HepG2 (cell line): Measurements from ENCODE around the gene MICAL3. TPM values are rescaled to one million over a fixed set of nuclear protein-coding genes. Genes with fewer than 3 reads are reported as not detected.

ENCODE experiments used
- ATAC-seq: fragments of 200-7000 bp; cut with Tn5 transposase; 3 replicates; pipeline ENCODE4 v1.9.1; 2020; ENCODE audit warnings: mild to moderate bottlenecking, moderate library complexity
- BruUV-seq: library from RNA; stranded (reverse); fragments of 400-500 nt; replicated peaks from 2 replicates; lab custom pipeline; 2021; lab: Mats Ljungman, UMichigan
- CTCF ChIA-PET: fragments of 300-600 bp; formaldehyde crosslinking; extraction: SDS; loops from one replicate; lab custom pipeline; 2021; ENCODE audit warnings: low total read pairs, inconsistent platforms, low intra/inter-chr PET ratio; lab: Yijun Ruan, JAX
- POLR2A ChIA-PET: fragments of 350-600 bp; sonication (Branson Sonifier 250); formaldehyde crosslinking; loops from one replicate; lab custom pipeline; 2020; ENCODE audit warnings: antibody characterized with exemption, inconsistent platforms; lab: Yijun Ruan, JAX
- DNase-seq: peaks from one replicate; pipeline ENCODE4 v3.0.0-alpha.2; 2015; ENCODE audit warnings: low spot score
- FAIRE-seq: peaks from 3 replicates; lab custom pipeline; 2011; peaks lifted over from hg19 to GRCh38; lab: Jason Lieb, UNC
- H2AFZ ChIP-seq: one replicate; pipeline ENCODE4 v1.6.1; 2011; ENCODE audit warnings: low read length, inconsistent platforms
- H3K27ac ChIP-seq: fragments of 300-600 bp; 3 replicates; pipeline ENCODE4 v1.8.0; 2011; ENCODE audit warnings: mixed run types, mild to moderate bottlenecking, mixed read lengths, low read length, inconsistent platforms; ENCODE audit not compliant: insufficient read depth; ENCODE audit errors: extremely low read length
- H3K27me3 ChIP-seq, 2 experiments: fragments of 200-600 bp in 1 of 2; 2 replicates in 1 of 2; 3 replicates in 1 of 2; pipeline versions ENCODE4 v1.6.0 to v1.8.0; 2011; ENCODE audit warnings: low read length in 2 of 2, mild to moderate bottlenecking in 2 of 2, moderate library complexity in 2 of 2, inconsistent platforms in 1 of 2; ENCODE audit not compliant: insufficient read depth in 2 of 2, control insufficient read depth in 1 of 2
- H3K36me3 ChIP-seq, 2 experiments: fragments of 200-600 bp in 1 of 2; replicated peaks in 1 of 2; 2 replicates in 1 of 2; 3 replicates in 1 of 2; pipeline versions ENCODE4 v1.5.1 to v1.8.0; 2011; ENCODE audit warnings: low read length in 2 of 2, inconsistent platforms in 1 of 2; ENCODE audit not compliant: insufficient read depth in 2 of 2, control insufficient read depth in 1 of 2
- H3K4me1 ChIP-seq: 2 replicates; pipeline ENCODE4 v1.5.1; 2012; ENCODE audit warnings: low read length, inconsistent platforms; ENCODE audit not compliant: insufficient read depth
- H3K4me2 ChIP-seq: 2 replicates; pipeline ENCODE4 v1.6.0; 2011; ENCODE audit warnings: low read depth, low read length, inconsistent platforms
- H3K4me3 ChIP-seq, 3 experiments: fragments of 200-600 bp in 1 of 3; sonication (generic), shearing (Covaris generic) in 1 of 3; replicated peaks in 1 of 3; 2 replicates each; pipeline ENCODE4 v1.5.1; 2011 to 2016; ENCODE audit warnings: low read length in 3 of 3, inconsistent platforms in 2 of 3, low read depth in 2 of 3, mild to moderate bottlenecking in 2 of 3, control low read depth in 1 of 3, mixed read lengths in 1 of 3; ENCODE audit not compliant: insufficient read depth in 1 of 3
- H3K79me2 ChIP-seq: one replicate; pipeline ENCODE4 v1.6.1; 2011; ENCODE audit warnings: low read length, inconsistent platforms; ENCODE audit not compliant: insufficient read depth
- H3K9ac ChIP-seq: 2 replicates; pipeline ENCODE4 v1.6.0; 2011; ENCODE audit warnings: mild to moderate bottlenecking, low read depth, low read length, inconsistent platforms; ENCODE audit not compliant: insufficient read depth
- H3K9me3 ChIP-seq: 2 replicates; pipeline ENCODE4 v1.5.1; 2012; ENCODE audit warnings: mild to moderate bottlenecking, low read length
- H4K20me1 ChIP-seq: 2 replicates; pipeline ENCODE4 v1.6.0; 2011; ENCODE audit warnings: inconsistent platforms, mild to moderate bottlenecking, low read length, moderate library complexity; ENCODE audit not compliant: insufficient read depth
- ATM ChIP-seq: fragments of 450-650 bp; IDR thresholded peaks from 2 replicates; pipeline ENCODE4 v1.7.1; 2017; ENCODE audit warnings: mild to moderate bottlenecking, borderline replicate concordance
- ELF4 ChIP-seq: sonication (generic); formaldehyde crosslinking; IDR thresholded peaks from 2 replicates; pipeline ENCODE4 v1.5.0; 2020; ENCODE audit warnings: missing genetic modification reagents, mild to moderate bottlenecking, moderate library complexity, borderline replicate concordance
- FOXA1 ChIP-seq, 2 experiments: fragments of 450-650 bp in 1 of 2; sonication (generic) in 1 of 2; formaldehyde crosslinking in 1 of 2; IDR thresholded peaks; 2 replicates each; pipeline versions ENCODE4 v1.4.0 to v1.6.1; 2016 to 2020; ENCODE audit warnings: missing genetic modification reagents in 1 of 2
- HNF4A ChIP-seq: sonication (generic); formaldehyde crosslinking; IDR thresholded peaks from 2 replicates; pipeline ENCODE4 v1.4.0; 2020; ENCODE audit warnings: missing genetic modification reagents
- KDM3A ChIP-seq: IDR thresholded peaks from 2 replicates; pipeline ENCODE4 v1.6.1; 2018; ENCODE audit warnings: low read depth, missing compliant biosample characterization
- MAFF ChIP-seq: IDR thresholded peaks from 2 replicates; pipeline ENCODE4 v1.6.1; 2011; ENCODE audit warnings: low read depth, low read length, improper control_type of control experiment
- POLR2A ChIP-seq, 2 experiments: IDR thresholded peaks; 2 replicates each; pipeline ENCODE4 v1.6.1; 2011; ENCODE audit warnings: low read depth in 2 of 2, low read length in 2 of 2, mild to moderate bottlenecking in 1 of 2, moderate library complexity in 1 of 2; ENCODE audit not compliant: insufficient read depth in 1 of 2
- ZBTB39 ChIP-seq: sonication (generic); formaldehyde crosslinking; IDR thresholded peaks from 2 replicates; pipeline ENCODE4 v1.5.0; 2020; ENCODE audit warnings: missing genetic modification reagents
- ZBTB42 ChIP-seq: sonication (generic); formaldehyde crosslinking; IDR thresholded peaks from 2 replicates; pipeline ENCODE4 v1.5.0; 2020; ENCODE audit warnings: mild to moderate bottlenecking, missing genetic modification reagents
- ZNF563 ChIP-seq: sonication (generic); formaldehyde crosslinking; IDR thresholded peaks from 2 replicates; pipeline ENCODE4 v1.8.0; 2022; ENCODE audit warnings: mild to moderate bottlenecking, moderate library complexity, missing genetic modification reagents
- ZNF670 ChIP-seq: sonication (generic); formaldehyde crosslinking; IDR thresholded peaks from 2 replicates; pipeline ENCODE4 v1.8.0; 2022; ENCODE audit warnings: mild to moderate bottlenecking, missing genetic modification reagents, borderline replicate concordance
- WGBS: methylation state at CpG from one replicate; pipeline ENCODE4 v1.1.6; 2017; ENCODE audit warnings: low lambda C conversion rate; 5-methylcytosine and 5-hydroxymethylcytosine counted together
- in situ Hi-C: cut with HindIII; loops from 2 replicates; pipeline ENCODE4 v1.10.0; 2017; ENCODE audit warnings: low pct_unique_long_range_greater_than_20kb; ENCODE audit not compliant: extremely low pct_ligation_motif_present
- intact Hi-C: fragments of 100-400 bp; cut with micrococcal nuclease; formaldehyde crosslinking; loops from one replicate; pipeline ENCODE4 v1.10.0; 2022; ENCODE audit not compliant: unreplicated experiment
- polyA plus RNA-seq, 8 experiments: library from polyadenylated mRNA; depleted of rRNA in 3 of 8; stranded (reverse) in 7 of 8; unstranded in 1 of 8; fragments of >200 nt; fragmentation: Illumina TruSeq in 4 of 8; extraction: Trizol in 4 of 8; gene quantifications; 2 replicates each; pipeline versions ENCODE4 v1.2.1 to v1.2.3, GENCODE V29; 2011 to 2016; ENCODE audit warnings: low read depth in 4 of 8, missing spikeins in 1 of 8, mixed read lengths in 1 of 8; ENCODE audit not compliant: insufficient read depth in 1 of 8
- total RNA-seq, 5 experiments: library from RNA; depleted of rRNA; stranded (reverse); fragments of >200 nt; fragmentation: Illumina TruSeq; extraction: Trizol; gene quantifications; 2 replicates each; pipeline ENCODE4 v1.2.3, GENCODE V29; 2016; ENCODE audit warnings: low read depth in 1 of 5

The MICAL3 gene
- total and polyA plus RNA-seq, 2 of the 13 experiments (the other 11 are each of a cell fraction or from before 2014, with no cell fraction given): 5.3 to 12.5 TPM

GRCh38 chr22:17753401-17753989 lies 270.9 kb downstream of the MICAL3 start:
- Histone ChIP-seq H2AFZ (no peak overlapping the region), H3K36me3 (no peaks in the 10 kb centered on the region), H3K79me2 (peaks cover 3% of the 10 kb centered on the region), H3K27ac (no peak overlapping the region), H3K27me3 (no peaks in the 10 kb centered on the region; a peak in 1 of 5 replicates), H3K4me2 (no peak overlapping the region), H3K9ac (no peak overlapping the region), H4K20me1 (no peaks in the 10 kb centered on the region), H3K4me3 (no peak overlapping the region), H3K9me3 (no peaks in the 10 kb centered on the region), H3K4me1 (no peaks in the 10 kb centered on the region)
- ChIA-PET POLR2A (interaction anchor here (1.9 kb wide), 1 partner anchor 33 kb away, joined by 7 read pairs; no protein-coding TSS in a partner anchor), CTCF (interaction anchor here (0.8 to 1.6 kb wide), 2 partner anchors 29 to 32 kb away, joined by 3 to 9 read pairs; no protein-coding TSS in a partner anchor)
- no peak for FAIRE-seq
- intact Hi-C loops: no loop called here
- in situ Hi-C loops: no loop called here
- TF ChIP-seq ATM (no peak), FOXA1 (IDR thresholded peaks at IDR 0.05) (no peak), FOXA1 (CRISPR knock-in tag; IDR thresholded peaks at IDR 0.05) (no peak), ZNF670 (no peak), MAFF (no peak), ZNF563 (CRISPR knock-in tag) (no peak), KDM3A (CRISPR knock-in tag) (no peak), HNF4A (CRISPR knock-in tag) (no peak), ZBTB39 (no peak), ZBTB42 (CRISPR knock-in tag) (no peak), ELF4 (CRISPR knock-in tag) (no peak), POLR2A (IDR thresholded peaks at IDR 0.05; ENCODE audit: insufficient read depth in 1 of 2, low read depth in 2 of 2, low read length in 2 of 2) (no peak)
- ATAC-seq: no peak
- BruUV-seq: no TSS peak
- no peak for DNase-seq
- WGBS: 92% methylated on average over 4 of the region's 13 CpGs
